OCI-LY1 (cell line): ENCODE results near the gene GBE1.

Source experiments
- H2AFZ ChIP-seq: fragments of 200-600 bp; sonication (generic), shearing (Covaris generic); 2 replicates; pipeline ENCODE4 v1.6.0; 2014; ENCODE audit warnings: antibody characterized with exemption, mild to moderate bottlenecking, low read length
- H3F3A ChIP-seq: fragments of 200-600 bp; sonication (generic), shearing (Covaris generic); 2 replicates; pipeline ENCODE4 v1.6.0; 2014; ENCODE audit warnings: mild to moderate bottlenecking, antibody characterized with exemption, low read length, moderate library complexity; ENCODE audit not compliant: insufficient read depth
- H3K27ac ChIP-seq: fragments of 200-600 bp; sonication (generic); 2 replicates; pipeline ENCODE4 v1.5.1; 2014; ENCODE audit warnings: low read length, mixed run types, mild to moderate bottlenecking, low read depth; ENCODE audit not compliant: poor library complexity, severe bottlenecking
- H3K27me3 ChIP-seq: fragments of 200-600 bp; sonication (generic); 2 replicates; pipeline ENCODE4 v1.6.0; 2014; ENCODE audit warnings: antibody characterized with exemption, mild to moderate bottlenecking, low read length, moderate library complexity; ENCODE audit not compliant: insufficient read depth
- H3K36me3 ChIP-seq: fragments of 200-600 bp; sonication (generic); 2 replicates; pipeline ENCODE4 v1.6.1; 2014; ENCODE audit warnings: mild to moderate bottlenecking, antibody characterized with exemption, low read length, moderate library complexity, mixed read lengths; ENCODE audit not compliant: insufficient read depth
- H3K4me1 ChIP-seq: fragments of 200-600 bp; sonication (generic); 2 replicates; pipeline ENCODE4 v1.5.1; 2014; ENCODE audit warnings: mild to moderate bottlenecking, low read length, moderate library complexity; ENCODE audit not compliant: insufficient read depth, severe bottlenecking
- H3K4me2 ChIP-seq: fragments of 200-600 bp; sonication (generic), shearing (Covaris generic); 2 replicates; pipeline ENCODE4 v1.6.1; 2014; ENCODE audit warnings: low read length
- H3K4me3 ChIP-seq: fragments of 200-600 bp; sonication (generic); 2 replicates; pipeline ENCODE4 v1.5.1; 2014; ENCODE audit warnings: low read length, low read depth, mild to moderate bottlenecking, mixed read lengths; ENCODE audit not compliant: poor library complexity, severe bottlenecking
- H3K79me2 ChIP-seq: fragments of 200-600 bp; shearing (Covaris generic); 2 replicates; pipeline ENCODE4 v1.6.1; 2016; ENCODE audit warnings: mixed run types, low read length, mixed read lengths; ENCODE audit not compliant: insufficient read depth
- H3K9ac ChIP-seq: fragments of 200-600 bp; sonication (generic), shearing (Covaris generic); 2 replicates; pipeline ENCODE4 v1.6.1; 2014; ENCODE audit warnings: mild to moderate bottlenecking, low read length, mixed read lengths
- H3K9me2 ChIP-seq: fragments of 200-600 bp; sonication (generic), shearing (Covaris generic); 2 replicates; pipeline ENCODE4 v1.6.1; 2014; ENCODE audit warnings: low read depth, mild to moderate bottlenecking, low read length, mixed read lengths
- H3K9me3 ChIP-seq: fragments of 200-600 bp; shearing (Covaris generic); 2 replicates; pipeline ENCODE4 v1.6.1; 2014; ENCODE audit warnings: low read length, mixed read lengths
- H4K20me1 ChIP-seq: fragments of 200-600 bp; sonication (generic), shearing (Covaris generic); 2 replicates; pipeline ENCODE4 v1.6.0; 2016; ENCODE audit warnings: mild to moderate bottlenecking, low read length; ENCODE audit not compliant: insufficient read depth
- CTCF ChIP-seq: fragments of 200-600 bp; sonication (generic), shearing (Covaris generic); IDR thresholded peaks from 2 replicates; pipeline ENCODE4 v1.5.1; 2017; ENCODE audit warnings: mild to moderate bottlenecking, antibody characterized with exemption, low read length, moderate library complexity, mixed read lengths
- EZH2 ChIP-seq: fragments of 200-600 bp; sonication (generic), shearing (Covaris generic); IDR thresholded peaks from 2 replicates; pipeline ENCODE4 v1.8.0; 2017; ENCODE audit warnings: borderline replicate concordance, mixed run types, mild to moderate bottlenecking, antibody characterized with exemption, low read length, moderate library complexity, mixed read lengths

Gene GBE1

GRCh38 chr3:81549388-81549787, 212.1 kb downstream of the GBE1 start:
- H3K9me3 ChIP-seq = peaks cover 3% of the 10 kb centered on the region; the same call in 1 of the 2 replicates
- no peak overlapping the region for H3K4me2 ChIP-seq
- no peak overlapping the region for H3K9ac ChIP-seq
- no peaks in the 10 kb centered on the region for H3K79me2 ChIP-seq
- H3K27me3 ChIP-seq = no peaks in the 10 kb centered on the region
- no peaks in the 10 kb centered on the region for H3K9me2 ChIP-seq
- H3K4me3 ChIP-seq = no peak overlapping the region
- H3K4me1 ChIP-seq = no peaks in the 10 kb centered on the region
- no peaks in the 10 kb centered on the region for H3K36me3 ChIP-seq
- H4K20me1 ChIP-seq = no peaks in the 10 kb centered on the region
- H2AFZ ChIP-seq = no peak overlapping the region
- no peak overlapping the region for H3K27ac ChIP-seq
- no peaks in the 10 kb centered on the region for H3F3A ChIP-seq
- TF ChIP-seq CTCF (no peak), EZH2 (no peak)

GRCh38 chr3:81545572-81545971, 215.9 kb downstream of the GBE1 start:
- Histone ChIP-seq H3K27me3 (no peaks in the 10 kb centered on the region), H3K36me3 (no peaks in the 10 kb centered on the region), H3K9me3 (peaks cover 3% of the 10 kb centered on the region; the same call in 1 of the 2 replicates), H3K4me2 (no peak overlapping the region), H4K20me1 (no peaks in the 10 kb centered on the region), H3F3A (no peaks in the 10 kb centered on the region), H3K9me2 (no peaks in the 10 kb centered on the region), H3K9ac (no peak overlapping the region), H2AFZ (no peak overlapping the region), H3K79me2 (no peaks in the 10 kb centered on the region), H3K4me3 (no peak overlapping the region), H3K4me1 (no peaks in the 10 kb centered on the region), H3K27ac (no peak overlapping the region)
- no peak for TF ChIP-seq CTCF

- Histone ChIP-seq H3K36me3 (no peaks in the 10 kb centered on the region), H3K9me2 (no peaks in the 10 kb centered on the region), H3K27ac (no peak overlapping the region), H2AFZ (no peak overlapping the region), H3K4me3 (no peak overlapping the region), H3K79me2 (no peaks in the 10 kb centered on the region), H3F3A (no peaks in the 10 kb centered on the region), H3K4me2 (no peak overlapping the region), H3K9me3 (peaks cover 3% of the 10 kb centered on the region; the same call in 1 of the 2 replicates), H3K4me1 (no peaks in the 10 kb centered on the region), H4K20me1 (no peaks in the 10 kb centered on the region), H3K27me3 (no peaks in the 10 kb centered on the region), H3K9ac (no peak overlapping the region)
- no peak for TF ChIP-seq CTCF
- no peak for TF ChIP-seq EZH2
These were observed 217.1 kb downstream of the GBE1 start for GRCh38 chr3:81544385-81544784.
